ENCODE measurements around the gene COPS9. TPM values are rescaled to one million over a fixed set of nuclear protein-coding genes. Genes with fewer than 3 reads are reported as not detected.

COPS9 gene
- total RNA-seq (100 to 1,000 TPM; 108 to 146 TPM), polyA plus RNA-seq (ENCODE audit: insufficient read length in 6 of 6) (100 to 1,000 TPM in 1 of 6 donors, 10 to 100 TPM in 5; 62.4 to 101 (median 80.7) TPM)
- long read RNA-seq, donor 1, transcript COPS9-205 (3 exons, 418 nt) = major isoform, 135 of 158 reads
- long read RNA-seq, donor 1, transcript COPS9-204 (2 exons, 619 nt) = minor isoform, 23 of 158 reads
- long read RNA-seq, donor 1, partial matches to known transcripts = 0 of 158 reads
- long read RNA-seq, donor 1, other reads (novel, unspliced or antisense) = 0 of 158 reads
- long read RNA-seq, donor 2, transcript COPS9-205 (3 exons, 418 nt) = major isoform, 103 of 147 reads
- long read RNA-seq, donor 2, transcript COPS9-204 (2 exons, 619 nt) = minor isoform, 44 of 147 reads
- long read RNA-seq, donor 2, partial matches to known transcripts = 0 of 147 reads
- long read RNA-seq, donor 2, other reads (novel, unspliced or antisense) = 0 of 147 reads
- long read RNA-seq, donor 3, transcript COPS9-205 (3 exons, 418 nt) = major isoform, 90 of 122 reads
- long read RNA-seq, donor 3, transcript COPS9-204 (2 exons, 619 nt) = minor isoform, 30 of 122 reads
- long read RNA-seq, donor 3, partial matches to known transcripts = 0 of 122 reads
- long read RNA-seq, donor 3, other reads (novel, unspliced or antisense) = 0 of 122 reads
- long read RNA-seq, donor 4, transcript COPS9-205 (3 exons, 418 nt) = major isoform, 104 of 104 reads
- long read RNA-seq, donor 4, partial matches to known transcripts = 0 of 104 reads
- long read RNA-seq, donor 4, other reads (novel, unspliced or antisense) = 0 of 104 reads
- long read RNA-seq, donor 5, transcript COPS9-205 (3 exons, 418 nt) = major isoform, 90 of 113 reads
- long read RNA-seq, donor 5, transcript COPS9-204 (2 exons, 619 nt) = minor isoform, 22 of 113 reads
- long read RNA-seq, donor 5, partial matches to known transcripts = 0 of 113 reads
- long read RNA-seq, donor 5, other reads (novel, unspliced or antisense) = 0 of 113 reads
- long read RNA-seq, donor 6, transcript COPS9-205 (3 exons, 418 nt) = major isoform, 134 of 186 reads
- long read RNA-seq, donor 6, transcript COPS9-204 (2 exons, 619 nt) = minor isoform, 34 of 186 reads
- long read RNA-seq, donor 6, partial matches to known transcripts = 14 of 186 reads
- long read RNA-seq, donor 6, other reads (novel, unspliced or antisense) = 0 of 186 reads
- long read RNA-seq, donor 7, transcript COPS9-204 (2 exons, 619 nt) = minor isoform, 10 of 65 reads
- long read RNA-seq, donor 7, transcript COPS9-205 (3 exons, 418 nt) = major isoform, 54 of 65 reads
- long read RNA-seq, donor 7, partial matches to known transcripts = 0 of 65 reads
- long read RNA-seq, donor 7, other reads (novel, unspliced or antisense) = 0 of 65 reads
- long read RNA-seq, donor 8, transcript COPS9-204 (2 exons, 619 nt) = minor isoform, 9 of 72 reads
- long read RNA-seq, donor 8, transcript COPS9-205 (3 exons, 418 nt) = major isoform, 62 of 72 reads
- long read RNA-seq, donor 8, partial matches to known transcripts = 0 of 72 reads
- long read RNA-seq, donor 8, other reads (novel, unspliced or antisense) = 0 of 72 reads
- long read RNA-seq, donor 9, partial matches to known transcripts = 0 of 2 reads
- long read RNA-seq, donor 9, other reads (novel, unspliced or antisense) = 0 of 2 reads
- long read RNA-seq, donor 10, transcript COPS9-205 (3 exons, 418 nt) = major isoform, 74 of 74 reads
- long read RNA-seq, donor 10, partial matches to known transcripts = 0 of 74 reads
- long read RNA-seq, donor 10, other reads (novel, unspliced or antisense) = 0 of 74 reads
- long read RNA-seq, donor 11, transcript COPS9-203 (3 exons, 640 nt) = minor isoform, 6 of 228 reads
- long read RNA-seq, donor 11, transcript COPS9-205 (3 exons, 418 nt) = major isoform, 175 of 228 reads
- long read RNA-seq, donor 11, transcript COPS9-204 (2 exons, 619 nt) = minor isoform, 29 of 228 reads
- long read RNA-seq, donor 11, partial matches to known transcripts = 18 of 228 reads
- long read RNA-seq, donor 11, other reads (novel, unspliced or antisense) = 0 of 228 reads
- long read RNA-seq, donor 12, transcript COPS9-205 (3 exons, 418 nt) = major isoform, 63 of 76 reads
- long read RNA-seq, donor 12, transcript COPS9-204 (2 exons, 619 nt) = minor isoform, 12 of 76 reads
- long read RNA-seq, donor 12, partial matches to known transcripts = 0 of 76 reads
- long read RNA-seq, donor 12, other reads (novel, unspliced or antisense) = 0 of 76 reads

DNA sequence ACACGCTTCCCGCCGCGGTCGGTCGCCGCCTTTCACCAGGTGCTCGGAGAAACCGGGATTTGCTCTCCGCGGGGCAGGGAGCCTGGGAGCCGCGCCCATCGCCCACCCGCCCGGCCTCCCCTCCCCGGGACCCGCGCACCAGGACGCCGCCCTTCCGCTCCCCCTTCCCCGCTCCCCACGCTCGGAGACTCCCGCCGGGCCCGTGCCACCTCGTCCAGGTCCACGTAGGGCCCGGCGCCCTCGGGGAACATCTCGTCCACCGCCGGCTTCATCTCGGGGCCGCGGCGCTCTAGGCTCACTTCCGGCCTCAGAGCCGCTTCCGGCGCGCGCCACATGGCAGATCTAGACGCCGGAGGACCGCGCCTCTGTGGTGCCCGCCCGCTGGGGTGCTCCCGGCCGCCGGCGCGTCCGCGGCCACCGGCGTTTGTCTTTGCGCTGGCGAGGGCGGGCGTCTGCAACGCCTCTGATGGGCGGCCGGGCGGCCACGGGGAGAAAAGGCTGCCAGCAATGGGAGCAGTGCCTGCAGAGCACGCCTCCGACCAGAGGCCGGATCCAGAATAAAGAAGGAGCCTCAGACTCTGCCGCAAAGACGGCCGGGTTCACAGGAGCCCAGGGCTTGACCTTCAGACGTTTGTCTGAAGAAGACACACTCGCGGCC lies at the start of gene COPS9:
Gene COPS9 (minus strand): TSS at position 293 of the 658 bp plus-strand sequence. CDS start 21 bp downstream, at position 272.
- peak; percentile 99 for ATAC-seq

DNA sequence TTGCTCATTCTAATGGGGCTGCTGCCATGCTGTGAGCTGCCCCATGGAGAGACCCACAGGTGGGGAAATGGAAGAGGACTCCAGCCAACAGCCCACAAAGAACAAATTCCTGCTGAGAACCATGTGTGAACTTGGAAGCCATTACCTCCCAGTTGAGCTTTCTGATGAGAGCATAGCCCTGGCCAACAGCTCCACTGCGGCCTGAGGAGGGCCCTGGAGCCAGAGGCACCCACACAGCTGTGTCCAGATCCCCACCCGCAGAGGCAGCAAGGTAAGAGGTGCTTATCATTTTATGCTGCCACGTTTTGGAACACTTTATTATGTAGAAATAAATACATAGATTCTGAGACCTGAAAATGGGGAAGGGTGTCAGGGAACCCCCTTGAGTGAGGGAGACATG lies 48.6 kb upstream of the COPS9 start:
- Histone ChIP-seq H3K9me3 (no peaks in the 10 kb centered on the region), H3K36me3 (no peaks in the 10 kb centered on the region), H3K4me1 (no peaks in the 10 kb centered on the region), H3K27ac (no peak overlapping the region), H3K4me3 (no peak overlapping the region), H3K27me3 (peaks cover 0 to 19% of the 10 kb centered on the region in 2 donors)
- no peak for ATAC-seq
- no peak for DNase-seq
- intact Hi-C loops (cut with DNase I) = no loop called here
- TF ChIP-seq, protein P1, sequence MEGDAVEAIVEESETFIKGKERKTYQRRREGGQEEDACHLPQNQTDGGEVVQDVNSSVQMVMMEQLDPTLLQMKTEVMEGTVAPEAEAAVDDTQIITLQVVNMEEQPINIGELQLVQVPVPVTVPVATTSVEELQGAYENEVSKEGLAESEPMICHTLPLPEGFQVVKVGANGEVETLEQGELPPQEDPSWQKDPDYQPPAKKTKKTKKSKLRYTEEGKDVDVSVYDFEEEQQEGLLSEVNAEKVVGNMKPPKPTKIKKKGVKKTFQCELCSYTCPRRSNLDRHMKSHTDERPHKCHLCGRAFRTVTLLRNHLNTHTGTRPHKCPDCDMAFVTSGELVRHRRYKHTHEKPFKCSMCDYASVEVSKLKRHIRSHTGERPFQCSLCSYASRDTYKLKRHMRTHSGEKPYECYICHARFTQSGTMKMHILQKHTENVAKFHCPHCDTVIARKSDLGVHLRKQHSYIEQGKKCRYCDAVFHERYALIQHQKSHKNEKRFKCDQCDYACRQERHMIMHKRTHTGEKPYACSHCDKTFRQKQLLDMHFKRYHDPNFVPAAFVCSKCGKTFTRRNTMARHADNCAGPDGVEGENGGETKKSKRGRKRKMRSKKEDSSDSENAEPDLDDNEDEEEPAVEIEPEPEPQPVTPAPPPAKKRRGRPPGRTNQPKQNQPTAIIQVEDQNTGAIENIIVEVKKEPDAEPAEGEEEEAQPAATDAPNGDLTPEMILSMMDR (IDR thresholded peaks at IDR 0.05) = no peak

More for the DNA sequence above, at the start of gene COPS9:
- intact Hi-C loops (cut with DNase I) = no loop called here
- Histone ChIP-seq H3K27ac (peak within 1 kb of the TSS in 1 of 2 donors; percentile 45), H3K4me1 (peaks cover 6 to 22% of the 10 kb centered on the region in 2 donors), H3K9me3 (no peaks in the 10 kb centered on the region), H3K4me3 (peak within 1 kb of the TSS; percentile 74 to 100), H3K27me3 (peaks cover 0 to 26% of the 10 kb centered on the region in 2 donors), H3K36me3 (peaks cover 0 to 27% of the 10 kb centered on the region in 2 donors)
- peak; percentile 82 to 97 (median 88) for DNase-seq
- TF ChIP-seq, protein P1 (IDR thresholded peaks at IDR 0.05) = no peak

DNA sequence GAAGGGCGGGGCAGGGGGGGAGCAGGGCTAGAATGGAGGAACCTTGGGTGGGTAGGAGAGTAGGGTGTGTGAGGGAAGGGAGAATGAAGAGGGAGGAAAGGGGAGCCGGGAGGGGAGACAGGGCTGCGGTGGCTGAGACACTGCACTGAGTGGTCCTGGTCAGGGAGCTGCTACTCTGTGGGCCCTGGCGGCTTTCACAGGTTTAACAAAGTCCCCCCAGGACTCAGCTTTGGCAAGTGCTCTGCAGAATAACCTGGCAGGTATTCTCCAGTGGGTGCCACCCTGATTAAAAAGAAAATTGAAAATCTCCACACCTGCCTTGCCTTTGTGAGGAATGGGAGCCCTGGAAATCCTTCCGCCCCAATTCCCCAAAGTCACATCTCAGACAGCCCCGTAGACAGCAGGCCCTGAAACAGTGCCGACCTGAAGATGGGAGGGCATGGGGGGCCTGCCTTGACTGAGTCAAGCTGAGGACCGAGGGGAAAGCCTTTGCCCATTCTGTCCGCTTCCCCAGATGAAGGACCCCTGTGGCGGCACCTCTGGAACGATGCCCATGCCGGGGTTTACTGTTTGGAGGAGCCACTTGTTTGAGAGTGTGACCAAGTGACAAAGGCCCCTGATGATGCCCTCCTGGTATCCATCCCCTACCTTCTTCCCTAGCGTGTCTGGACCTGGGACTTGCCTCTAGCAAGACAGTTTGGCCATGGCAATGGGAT lies 47.9 kb upstream of the COPS9 start:
- peaks cover 0 to 19% of the 10 kb centered on the region in 2 donors for H3K27me3 ChIP-seq
- TF ChIP-seq, protein P1 (IDR thresholded peaks at IDR 0.05) = no peak
- H3K9me3 ChIP-seq = no peaks in the 10 kb centered on the region
- no peaks in the 10 kb centered on the region for H3K4me1 ChIP-seq
- ATAC-seq = no peak
- H3K4me3 ChIP-seq = no peak overlapping the region
- intact Hi-C loops (cut with DNase I) = no loop called here
- H3K27ac ChIP-seq = no peak overlapping the region
- peak in 1 of 4 donors; percentile 13 for DNase-seq
- no peaks in the 10 kb centered on the region for H3K36me3 ChIP-seq

Measured in left lung (tissue), 14 donors.